Measurements from ENCODE around the gene FAM168A.

- no peak for TF ChIP-seq CTCF (IDR thresholded peaks at IDR 0.05)
- no peak for TF ChIP-seq POLR2A (IDR thresholded peaks at IDR 0.05)
Observed at GRCh38 chr11:73563539-73564200, 34.2 kb downstream of the FAM168A start.
